ENCODE data around the gene UNC5C. TPM values are rescaled to one million over a fixed set of nuclear protein-coding genes. Genes with fewer than 3 reads are reported as not detected.
A peak's percentile ranks its signal among the peaks of the same experiment; 100 is the strongest.

Gene UNC5C
- total and polyA plus RNA-seq, 3 donors from 2014 or later, result 6.8 to 22.8 (median 20.5) TPM

DNA sequence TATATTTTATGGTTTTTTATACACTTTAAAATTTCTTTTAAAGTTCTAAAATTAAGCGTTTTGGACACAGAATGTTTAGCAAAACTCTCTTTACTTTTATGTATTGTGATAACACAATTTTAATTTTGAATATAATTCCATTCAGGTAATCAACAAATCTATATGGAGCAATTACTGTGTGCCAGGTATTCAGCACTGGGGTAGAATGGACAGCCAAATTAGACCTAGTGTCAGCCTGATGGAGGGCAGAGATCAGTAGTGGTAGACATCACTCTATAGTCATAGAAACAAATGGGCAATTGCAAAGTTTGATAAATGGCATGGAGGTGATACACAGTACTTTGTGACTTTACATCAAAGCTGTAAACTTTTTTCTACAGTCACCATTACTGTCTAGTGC lies 41.8 kb upstream of the UNC5C start:
- no peak overlapping the region for H3K27ac ChIP-seq
- no peak overlapping the region for H3K4me3 ChIP-seq
- 69 to 91% methylated on average over 1 of the region's 1 CpG for WGBS, 2 donors
- DNase-seq, result no peak
- H3K27me3 ChIP-seq, result no peaks in the 10 kb centered on the region
- intact Hi-C loops (cut with DNase I; ENCODE audit: low total_unique reads), result no loop called here
- no peaks in the 10 kb centered on the region for H3K4me1 ChIP-seq
- no peak for TF ChIP-seq POLR2A (IDR thresholded peaks at IDR 0.05)
- no peaks in the 10 kb centered on the region for H3K36me3 ChIP-seq (ENCODE audit: low read depth, missing control alignments)
- no peaks in the 10 kb centered on the region for H3K9me3 ChIP-seq

DNA sequence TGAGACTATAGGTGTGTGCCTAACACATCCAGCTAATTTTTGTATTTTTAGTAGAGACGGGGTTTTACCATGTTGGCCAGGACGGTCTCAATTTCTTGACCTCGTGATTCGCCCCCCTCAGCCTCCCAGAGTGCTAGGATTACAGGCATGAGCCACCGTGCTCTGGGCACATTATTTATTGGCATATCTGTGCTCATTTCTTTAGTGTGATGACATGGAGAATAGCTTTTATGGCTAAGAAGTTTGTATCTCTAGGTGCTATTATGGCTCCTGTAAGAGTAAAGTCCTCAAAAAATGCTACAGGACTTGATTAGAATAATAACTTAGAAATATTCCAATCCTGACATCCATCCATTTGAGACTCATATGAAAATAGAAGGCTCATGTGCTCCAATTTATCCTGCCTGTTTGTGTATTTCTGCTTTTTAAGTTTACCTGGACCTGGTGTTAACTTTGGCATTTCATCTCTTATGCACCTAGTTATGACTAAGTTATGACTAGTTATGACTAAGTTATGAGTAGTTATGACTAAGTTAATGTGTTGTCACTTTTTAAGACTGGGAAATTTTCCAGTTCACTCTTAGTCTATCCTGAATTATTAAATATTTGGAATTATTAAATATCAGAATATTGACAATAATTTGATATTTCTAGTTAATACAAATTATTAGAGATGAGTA lies 36.4 kb upstream of the UNC5C start:
- 78% methylated on average over 5 of the region's 5 CpGs for WGBS, 2 donors
- no peak overlapping the region for H3K4me3 ChIP-seq
- TF ChIP-seq, protein P1, sequence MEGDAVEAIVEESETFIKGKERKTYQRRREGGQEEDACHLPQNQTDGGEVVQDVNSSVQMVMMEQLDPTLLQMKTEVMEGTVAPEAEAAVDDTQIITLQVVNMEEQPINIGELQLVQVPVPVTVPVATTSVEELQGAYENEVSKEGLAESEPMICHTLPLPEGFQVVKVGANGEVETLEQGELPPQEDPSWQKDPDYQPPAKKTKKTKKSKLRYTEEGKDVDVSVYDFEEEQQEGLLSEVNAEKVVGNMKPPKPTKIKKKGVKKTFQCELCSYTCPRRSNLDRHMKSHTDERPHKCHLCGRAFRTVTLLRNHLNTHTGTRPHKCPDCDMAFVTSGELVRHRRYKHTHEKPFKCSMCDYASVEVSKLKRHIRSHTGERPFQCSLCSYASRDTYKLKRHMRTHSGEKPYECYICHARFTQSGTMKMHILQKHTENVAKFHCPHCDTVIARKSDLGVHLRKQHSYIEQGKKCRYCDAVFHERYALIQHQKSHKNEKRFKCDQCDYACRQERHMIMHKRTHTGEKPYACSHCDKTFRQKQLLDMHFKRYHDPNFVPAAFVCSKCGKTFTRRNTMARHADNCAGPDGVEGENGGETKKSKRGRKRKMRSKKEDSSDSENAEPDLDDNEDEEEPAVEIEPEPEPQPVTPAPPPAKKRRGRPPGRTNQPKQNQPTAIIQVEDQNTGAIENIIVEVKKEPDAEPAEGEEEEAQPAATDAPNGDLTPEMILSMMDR (IDR thresholded peaks at IDR 0.05), result no peak
- no peak for TF ChIP-seq POLR2A (IDR thresholded peaks at IDR 0.05)
- intact Hi-C loops (cut with DNase I; ENCODE audit: low total_unique reads), result no loop called here
- no peaks in the 10 kb centered on the region for H3K9me3 ChIP-seq
- no peak overlapping the region for H3K27ac ChIP-seq
- no peaks in the 10 kb centered on the region for H3K36me3 ChIP-seq (ENCODE audit: low read depth, missing control alignments)
- no peak for DNase-seq
- H3K27me3 ChIP-seq, result no peaks in the 10 kb centered on the region
- no peaks in the 10 kb centered on the region for H3K4me1 ChIP-seq

DNA sequence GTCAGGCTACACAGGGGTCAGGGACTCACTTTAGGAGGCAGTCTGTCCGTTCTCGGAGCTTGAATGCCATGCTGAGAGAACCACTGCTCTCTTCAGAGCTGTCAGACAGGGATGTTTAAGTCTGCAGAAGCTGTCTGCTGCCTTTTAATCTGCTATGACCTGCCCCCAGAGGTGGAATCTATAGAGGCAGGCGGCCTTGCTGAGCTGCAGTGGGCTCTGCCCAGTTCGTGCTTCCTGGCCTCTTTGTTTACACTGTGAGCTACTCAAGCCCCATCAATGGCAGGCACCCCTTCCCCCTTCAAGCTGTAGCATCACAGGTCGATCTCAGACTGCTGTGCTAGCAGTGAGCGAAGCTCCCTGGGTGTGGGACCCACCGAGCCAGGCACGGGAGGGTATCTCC lies 31.5 kb upstream of the UNC5C start:
- H3K36me3 ChIP-seq (ENCODE audit: low read depth, missing control alignments), result no peaks in the 10 kb centered on the region
- TF ChIP-seq, protein P1 (IDR thresholded peaks at IDR 0.05), result no peak
- TF ChIP-seq POLR2A (IDR thresholded peaks at IDR 0.05), result no peak
- no peaks in the 10 kb centered on the region for H3K9me3 ChIP-seq
- 51 to 85% methylated on average over 6 to 8 of the region's 8 CpGs for WGBS, 2 donors
- no peak for DNase-seq
- no peak overlapping the region for H3K4me3 ChIP-seq
- no peaks in the 10 kb centered on the region for H3K27me3 ChIP-seq
- no peak overlapping the region for H3K27ac ChIP-seq
- intact Hi-C loops (cut with DNase I; ENCODE audit: low total_unique reads), result no loop called here
- no peaks in the 10 kb centered on the region for H3K4me1 ChIP-seq

DNA sequence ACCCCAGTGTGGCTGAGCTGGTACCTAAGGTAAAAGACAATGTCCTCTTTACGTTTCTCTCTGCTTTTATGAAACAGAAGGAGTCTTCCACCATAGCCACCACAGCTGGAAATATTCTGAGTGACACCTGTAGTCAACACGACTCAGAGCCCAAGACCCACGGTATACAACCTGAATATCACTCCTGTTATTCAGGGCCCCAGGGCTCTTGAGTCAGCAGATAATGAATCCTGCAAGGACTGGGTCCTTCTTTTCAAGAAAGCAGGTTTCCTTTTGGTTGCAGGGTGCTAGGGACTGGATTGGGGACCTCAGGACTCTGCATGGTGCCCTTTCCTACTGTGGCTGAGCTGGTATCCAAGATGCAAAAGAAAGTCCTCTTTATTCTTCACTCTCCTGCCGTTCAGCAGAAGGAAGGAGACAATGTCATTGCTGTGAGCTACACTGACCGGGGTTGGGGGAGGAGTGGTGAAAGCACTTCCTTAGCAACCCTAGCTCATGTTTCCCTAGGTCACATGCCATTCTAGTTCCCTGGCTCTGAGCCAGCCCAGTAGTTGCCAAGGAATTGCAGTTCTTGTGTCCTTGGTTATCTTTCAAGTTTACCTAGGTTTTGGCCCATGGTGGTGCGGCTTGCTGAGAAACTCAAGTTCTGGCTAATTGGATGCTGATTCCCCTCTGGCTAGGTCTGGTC lies 23.7 kb upstream of the UNC5C start:
- TF ChIP-seq, protein P1 (IDR thresholded peaks at IDR 0.05), result no peak
- no peak for TF ChIP-seq POLR2A (IDR thresholded peaks at IDR 0.05)
- no peak overlapping the region for H3K27ac ChIP-seq
- 72 to 73% methylated on average over 5 to 6 of the region's 6 CpGs for WGBS, 2 donors
- no peaks in the 10 kb centered on the region for H3K4me1 ChIP-seq
- no peaks in the 10 kb centered on the region for H3K36me3 ChIP-seq (ENCODE audit: low read depth, missing control alignments)
- no peaks in the 10 kb centered on the region for H3K27me3 ChIP-seq
- no peak overlapping the region for H3K4me3 ChIP-seq
- peak; percentile 30 for DNase-seq
- H3K9me3 ChIP-seq, result no peaks in the 10 kb centered on the region
- intact Hi-C loops (cut with DNase I; ENCODE audit: low total_unique reads), result no loop called here

DNA sequence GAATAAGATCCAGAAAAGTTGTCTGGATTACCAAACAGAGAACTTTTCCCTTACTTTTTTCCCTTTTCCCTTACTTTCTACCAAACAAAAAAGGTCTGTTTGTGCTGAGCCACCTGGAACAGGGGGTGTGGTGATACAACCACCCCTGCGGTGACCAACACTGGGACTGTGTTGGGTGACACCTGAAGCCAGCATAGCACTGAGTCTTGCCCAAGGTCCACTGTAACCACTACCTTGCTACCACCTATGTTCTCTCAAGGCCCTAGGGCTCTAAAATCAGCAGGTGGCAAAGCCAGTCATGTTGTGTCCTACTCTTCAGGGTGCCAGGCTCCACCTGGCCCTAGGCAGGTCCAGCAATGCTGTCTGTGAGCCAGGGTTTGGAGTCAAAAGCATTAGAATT lies 22.8 kb upstream of the UNC5C start:
- no peak for TF ChIP-seq POLR2A (IDR thresholded peaks at IDR 0.05)
- TF ChIP-seq, protein P1 (IDR thresholded peaks at IDR 0.05), result no peak
- Histone ChIP-seq H3K4me1 (no peaks in the 10 kb centered on the region), H3K9me3 (no peaks in the 10 kb centered on the region), H3K4me3 (no peak overlapping the region), H3K27me3 (no peaks in the 10 kb centered on the region), H3K27ac (no peak overlapping the region), H3K36me3 (ENCODE audit: low read depth, missing control alignments) (no peaks in the 10 kb centered on the region)
- DNase-seq, result no peak
- 100% methylated on average over 1 of the region's 1 CpG for WGBS, 2 donors
- intact Hi-C loops (cut with DNase I; ENCODE audit: low total_unique reads), result no loop called here
